GM12892 (cell line): ENCODE measurements around the gene PSMB2.

ENCODE experiments used
- POLR2A ChIP-seq: IDR thresholded peaks from 2 replicates; pipeline ENCODE4 v1.6.1; 2011; ENCODE audit warnings: low read depth, low read length, control low read depth
- POLR2AphosphoS5 ChIP-seq: IDR thresholded peaks from 2 replicates; pipeline ENCODE4 v1.6.1; 2011; ENCODE audit warnings: low read depth, low read length, control low read depth
- TAF1 ChIP-seq: IDR thresholded peaks from 2 replicates; pipeline ENCODE4 v1.6.1; 2011; ENCODE audit warnings: low read depth, mild to moderate bottlenecking, control low read depth, low read length, borderline replicate concordance

DNA sequence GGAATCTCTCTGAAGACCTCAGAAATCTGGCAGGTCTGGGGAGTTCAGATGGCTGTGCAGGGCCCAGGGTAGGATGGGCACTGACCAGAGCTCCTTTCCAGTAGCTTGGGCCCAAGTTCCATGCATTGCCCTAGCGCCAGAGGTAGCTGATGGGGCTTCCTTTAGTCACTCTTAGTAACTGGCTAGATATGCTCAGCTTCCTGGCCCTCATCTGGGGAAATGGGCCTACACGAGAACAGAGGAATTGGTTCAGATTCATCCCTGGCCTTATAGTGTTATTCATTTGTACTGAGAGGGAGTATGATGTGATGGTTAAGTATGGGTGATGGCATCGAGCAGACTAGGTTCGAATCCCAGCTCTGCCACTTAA, 15.5 kb upstream of the PSMB2 start:
- TF ChIP-seq POLR2A (no peak), POLR2AphosphoS5 (no peak), TAF1 (no peak)
